IPS-18c (cell line): ENCODE measurements around the gene STIM2.
"Not testable (repeated sequence)": the region's sequence is repeated elsewhere in the genome, so short reads cannot be mapped to it uniquely, and the experiment has no call there.

ENCODE experiments used
- H3K4me3 ChIP-seq: 2 replicates; pipeline ENCODE4 v1.7.0; 2013; ENCODE audit warnings: low read depth, mild to moderate bottlenecking, low read length, moderate library complexity; ENCODE audit not compliant: insufficient read depth
- H3K9me3 ChIP-seq: one replicate; pipeline ENCODE4 v1.6.1; 2013; ENCODE audit warnings: mild to moderate bottlenecking, low read length, moderate library complexity; ENCODE audit not compliant: control insufficient read depth, insufficient read depth

Gene STIM2

DNA sequence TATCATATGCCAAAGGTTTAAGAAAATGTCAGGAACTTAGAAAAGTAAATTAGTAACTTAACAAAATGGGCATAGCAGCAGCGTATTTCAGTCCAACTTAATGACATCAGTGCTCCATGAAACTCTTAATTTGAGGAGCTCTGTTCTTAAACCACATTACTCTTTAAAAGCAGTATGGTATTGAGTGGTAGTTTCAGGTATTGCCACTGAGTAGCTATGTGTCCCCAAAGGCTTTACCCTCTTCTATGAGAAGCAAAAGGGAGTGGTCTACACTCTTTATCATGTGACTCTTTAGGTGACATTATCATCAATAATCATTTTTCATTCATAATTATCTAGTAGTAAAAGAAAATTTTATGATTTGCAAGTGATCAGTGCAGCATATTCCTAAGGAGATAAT lies 158.3 kb downstream of the STIM2 start:
- no peaks in the 10 kb centered on the region for H3K9me3 ChIP-seq
- H3K4me3 ChIP-seq: no peak overlapping the region

DNA sequence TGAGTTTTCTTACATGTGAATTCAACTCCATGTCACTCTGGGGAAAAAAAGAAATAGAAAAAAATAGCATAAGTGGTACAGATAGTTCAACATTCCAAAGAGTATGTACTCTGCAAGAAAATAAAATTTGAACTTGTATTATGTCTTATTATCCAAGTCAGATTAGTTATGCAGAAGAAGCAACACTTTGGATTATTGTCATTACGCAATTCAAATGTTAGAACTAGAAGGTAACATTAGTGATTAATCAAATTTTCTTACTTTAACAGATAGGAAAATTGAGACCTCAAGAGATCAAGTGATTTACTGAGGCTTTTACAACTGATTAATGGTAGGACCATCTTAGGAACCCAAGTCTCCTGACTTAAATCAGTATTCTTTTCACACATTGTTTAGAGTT lies 159.1 kb downstream of the STIM2 start:
- Histone ChIP-seq H3K9me3 (no peaks in the 10 kb centered on the region), H3K4me3 (no peak overlapping the region)

DNA sequence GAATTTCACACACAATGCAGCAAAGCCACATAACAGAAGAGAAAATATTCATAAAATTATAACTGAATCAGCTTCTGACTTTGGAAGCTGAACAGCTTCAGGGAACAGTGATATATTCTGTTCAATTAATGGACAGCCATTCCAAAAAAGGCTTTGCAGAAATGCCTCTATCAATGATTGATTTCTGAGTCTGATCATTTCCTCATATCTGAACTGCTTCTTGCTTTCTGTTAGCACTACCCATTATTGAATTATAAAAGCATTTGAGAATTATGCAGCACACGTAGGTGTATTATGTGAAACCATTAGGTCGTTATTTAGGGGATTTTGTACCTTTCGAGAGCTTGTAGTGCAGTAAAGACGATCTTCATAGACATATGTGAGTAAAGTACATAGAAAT lies 159.6 kb downstream of the STIM2 start:
- Histone ChIP-seq H3K4me3 (no peak overlapping the region), H3K9me3 (no peaks in the 10 kb centered on the region)

DNA sequence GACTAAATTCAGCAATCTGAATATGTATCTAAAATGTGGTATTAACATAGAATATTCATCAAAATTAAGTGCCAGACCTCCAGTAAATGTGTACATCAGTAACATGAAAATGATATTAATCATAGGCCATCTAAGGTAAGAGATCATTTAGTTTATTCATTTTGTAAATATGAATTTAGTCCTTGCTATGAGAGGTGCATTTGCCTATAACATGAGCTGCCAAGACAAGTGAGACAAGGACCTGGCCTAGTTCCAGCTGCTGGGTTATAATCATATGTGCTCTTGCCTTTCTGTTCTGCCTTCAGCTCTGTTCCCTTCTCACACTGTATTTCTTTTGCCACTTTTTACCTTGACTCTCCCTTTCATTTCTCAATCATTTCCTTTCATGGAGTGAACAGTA lies 160.0 kb downstream of the STIM2 start:
- no peak overlapping the region for H3K4me3 ChIP-seq

DNA sequence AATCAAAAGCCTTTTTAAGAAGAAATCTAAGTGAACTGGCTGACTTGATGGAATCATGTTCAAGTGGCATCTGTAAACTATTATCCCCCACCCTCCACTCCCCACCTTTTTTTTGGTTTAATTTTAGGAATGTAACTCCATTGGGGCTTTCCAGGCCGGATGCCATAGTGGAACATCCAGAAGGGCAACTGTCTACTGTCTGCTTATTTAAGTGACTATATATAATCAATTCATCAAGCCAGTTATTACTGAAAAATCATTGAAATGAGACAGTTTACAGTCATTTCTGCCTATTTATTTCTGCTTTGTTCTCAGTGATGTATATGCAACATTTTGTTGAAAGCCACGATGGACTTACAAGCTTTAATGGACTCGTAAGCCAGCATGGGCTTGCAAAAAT lies 162.3 kb downstream of the STIM2 start:
- H3K4me3 ChIP-seq: no peak overlapping the region
- H3K9me3 ChIP-seq: no peaks in the 10 kb centered on the region

More for the DNA sequence above, 160.0 kb downstream of the STIM2 start:
- no peaks in the 10 kb centered on the region for H3K9me3 ChIP-seq

DNA sequence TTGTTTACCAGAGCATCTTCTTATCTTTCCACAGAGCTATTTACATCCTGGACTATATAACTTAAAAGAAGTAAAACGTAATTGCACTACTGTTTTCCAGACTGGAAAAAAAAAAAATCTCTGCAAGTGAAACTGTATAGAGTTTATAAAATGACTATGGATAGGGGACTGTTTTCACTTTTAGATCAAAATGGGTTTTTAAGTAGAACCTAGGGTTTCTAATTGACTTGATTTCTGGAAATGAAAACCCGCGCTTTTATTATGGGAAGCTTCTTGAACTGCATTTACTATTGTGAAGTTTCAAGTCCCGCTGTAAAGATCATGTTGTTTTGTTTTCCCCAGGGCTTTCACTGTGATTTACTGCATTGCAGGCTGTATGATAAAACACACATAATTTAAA lies 162.7 kb downstream of the STIM2 start:
- Histone ChIP-seq H3K4me3 (no peak overlapping the region), H3K9me3 (no peaks in the 10 kb centered on the region)

DNA sequence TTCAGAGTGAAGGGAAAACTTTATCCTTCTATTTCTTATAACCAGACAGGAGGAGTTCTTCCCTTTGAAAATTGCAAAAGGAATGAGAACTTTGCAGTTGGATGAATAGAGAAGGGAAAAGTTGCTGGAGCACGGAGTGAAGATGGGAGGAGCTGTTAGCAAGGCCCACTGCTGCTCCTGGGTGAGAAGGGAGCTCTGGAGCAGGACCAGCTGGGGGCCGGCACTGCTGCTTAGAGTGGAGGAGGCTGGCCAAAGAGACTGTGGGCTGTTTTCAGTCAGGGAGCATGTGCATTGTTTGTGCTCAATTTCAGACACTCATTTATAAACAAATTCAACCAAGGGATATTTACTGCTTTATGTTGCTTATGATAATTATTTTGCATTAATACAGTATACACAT lies 164.2 kb downstream of the STIM2 start:
- Histone ChIP-seq H3K9me3 (no peaks in the 10 kb centered on the region), H3K4me3 (no peak overlapping the region)

DNA sequence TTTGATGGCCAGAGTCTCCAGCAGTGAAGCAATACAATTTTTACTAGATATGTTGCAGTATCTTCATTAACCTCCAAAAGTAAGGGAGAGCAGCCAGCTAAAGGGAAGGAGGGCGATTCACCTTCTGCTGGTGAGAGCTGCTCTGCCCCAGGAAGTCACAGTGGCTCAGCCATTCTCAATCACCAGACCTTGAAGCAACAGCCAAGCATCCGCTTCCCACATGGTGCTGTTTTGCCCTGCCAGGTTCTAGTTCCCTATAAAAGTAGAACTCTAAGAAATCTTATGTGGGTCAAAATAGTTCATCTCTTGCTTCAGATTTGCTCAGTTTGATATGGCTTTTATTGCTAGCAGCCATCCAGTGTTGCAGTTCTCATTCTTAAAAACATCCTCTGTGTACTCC lies 166.8 kb downstream of the STIM2 start:
- Histone ChIP-seq H3K4me3 (no peak overlapping the region), H3K9me3 (no peaks in the 10 kb centered on the region)

DNA sequence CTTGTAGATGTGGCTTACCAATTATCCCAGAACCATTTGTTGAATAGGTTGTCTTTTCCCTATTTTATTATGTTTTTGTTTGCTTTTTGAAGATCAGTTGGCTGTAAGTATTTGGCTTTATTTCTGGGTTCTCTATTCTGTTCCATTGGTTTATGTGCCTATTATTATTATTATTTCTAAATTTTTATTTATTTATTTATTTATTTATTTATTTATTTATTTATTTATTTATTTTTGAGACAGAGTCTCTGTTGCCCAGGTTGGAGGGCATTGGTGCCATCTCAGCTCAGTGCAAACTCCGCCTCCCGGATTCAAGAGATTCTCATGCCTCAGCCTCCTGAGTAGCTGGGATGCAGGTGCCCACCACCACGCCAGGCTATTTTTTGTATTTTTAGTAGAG lies 174.5 kb downstream of the STIM2 start:
- H3K4me3 ChIP-seq, H3K9me3 ChIP-seq: not testable (repeated sequence)

DNA sequence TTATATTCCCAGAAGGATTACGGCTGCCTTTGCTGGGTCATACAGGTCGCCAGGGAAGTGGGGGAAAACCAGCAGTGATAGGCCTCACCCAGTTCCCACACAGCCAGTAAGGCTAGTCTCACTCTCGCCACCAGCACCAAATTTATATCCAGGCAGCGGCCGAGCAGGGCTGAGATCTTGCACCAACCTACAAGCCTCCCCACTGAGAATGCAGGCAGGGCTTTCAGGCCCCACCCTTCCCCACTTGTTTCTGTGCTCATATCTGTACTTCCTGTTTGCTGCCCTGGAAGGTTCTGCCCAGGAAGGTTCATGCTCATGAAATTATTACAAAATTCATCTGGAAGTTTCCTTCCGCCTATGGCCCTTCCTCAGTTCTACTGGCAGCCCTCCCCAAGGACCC lies 179.7 kb downstream of the STIM2 start:
- no peaks in the 10 kb centered on the region for H3K9me3 ChIP-seq
- H3K4me3 ChIP-seq: no peak overlapping the region

DNA sequence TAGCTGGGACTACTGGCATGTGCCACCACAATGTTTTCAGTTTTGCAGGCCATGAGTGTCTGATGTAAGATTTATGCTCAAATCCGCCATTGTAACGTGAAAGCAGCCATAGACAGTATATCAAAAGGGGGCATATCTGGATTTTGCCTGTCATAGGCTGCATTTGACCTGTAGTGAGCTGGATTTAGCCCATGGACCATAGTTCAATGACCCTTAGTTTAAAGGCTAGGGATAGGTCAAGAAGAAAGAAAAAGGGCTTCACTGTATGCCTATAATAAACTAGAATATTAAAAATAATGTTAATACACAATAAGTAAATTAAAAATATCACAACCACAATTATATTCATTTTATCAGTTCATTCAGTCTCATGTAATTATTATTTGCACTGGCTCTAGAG lies 181.8 kb downstream of the STIM2 start:
- Histone ChIP-seq H3K9me3 (no peaks in the 10 kb centered on the region), H3K4me3 (no peak overlapping the region)

DNA sequence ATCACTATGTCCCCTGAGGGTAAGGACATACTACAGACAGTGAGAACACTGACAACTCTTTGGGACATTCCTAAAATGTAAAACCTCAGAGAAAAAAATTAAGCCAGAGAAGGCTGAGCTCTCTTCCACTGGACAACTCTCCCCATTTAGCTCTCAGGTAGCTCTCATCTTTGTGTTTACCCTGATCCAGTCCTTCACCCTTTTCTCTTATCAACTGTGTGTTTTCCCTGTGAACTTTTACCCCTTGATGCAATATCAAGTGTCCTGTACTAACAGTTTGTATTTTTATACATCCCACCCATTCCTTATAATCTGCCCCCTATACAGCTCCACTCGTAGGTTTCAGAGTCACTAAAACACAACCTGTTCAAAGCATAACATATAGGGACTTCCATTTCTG lies 182.6 kb downstream of the STIM2 start:
- Histone ChIP-seq H3K4me3 (no peak overlapping the region), H3K9me3 (no peaks in the 10 kb centered on the region)

DNA sequence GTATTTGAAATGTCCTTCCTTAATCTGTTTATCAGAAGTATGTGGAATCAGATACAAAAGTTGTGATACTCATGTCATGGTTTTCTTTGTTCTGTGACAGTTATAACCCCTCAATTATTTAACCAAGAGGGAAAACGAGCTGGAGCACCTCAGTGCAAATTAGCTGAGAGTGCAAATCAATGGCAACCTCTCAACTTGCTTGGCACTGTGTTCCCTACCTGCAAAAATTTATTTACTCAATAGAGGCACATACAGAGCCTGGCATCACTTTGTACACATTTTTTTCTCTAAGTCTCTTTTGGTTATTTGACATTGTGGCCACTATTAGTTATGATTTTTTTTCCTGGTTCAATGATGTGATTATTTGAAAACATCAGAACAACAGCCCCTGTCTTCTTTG lies 186.2 kb downstream of the STIM2 start:
- H3K9me3 ChIP-seq: no peaks in the 10 kb centered on the region
- H3K4me3 ChIP-seq: no peak overlapping the region

DNA sequence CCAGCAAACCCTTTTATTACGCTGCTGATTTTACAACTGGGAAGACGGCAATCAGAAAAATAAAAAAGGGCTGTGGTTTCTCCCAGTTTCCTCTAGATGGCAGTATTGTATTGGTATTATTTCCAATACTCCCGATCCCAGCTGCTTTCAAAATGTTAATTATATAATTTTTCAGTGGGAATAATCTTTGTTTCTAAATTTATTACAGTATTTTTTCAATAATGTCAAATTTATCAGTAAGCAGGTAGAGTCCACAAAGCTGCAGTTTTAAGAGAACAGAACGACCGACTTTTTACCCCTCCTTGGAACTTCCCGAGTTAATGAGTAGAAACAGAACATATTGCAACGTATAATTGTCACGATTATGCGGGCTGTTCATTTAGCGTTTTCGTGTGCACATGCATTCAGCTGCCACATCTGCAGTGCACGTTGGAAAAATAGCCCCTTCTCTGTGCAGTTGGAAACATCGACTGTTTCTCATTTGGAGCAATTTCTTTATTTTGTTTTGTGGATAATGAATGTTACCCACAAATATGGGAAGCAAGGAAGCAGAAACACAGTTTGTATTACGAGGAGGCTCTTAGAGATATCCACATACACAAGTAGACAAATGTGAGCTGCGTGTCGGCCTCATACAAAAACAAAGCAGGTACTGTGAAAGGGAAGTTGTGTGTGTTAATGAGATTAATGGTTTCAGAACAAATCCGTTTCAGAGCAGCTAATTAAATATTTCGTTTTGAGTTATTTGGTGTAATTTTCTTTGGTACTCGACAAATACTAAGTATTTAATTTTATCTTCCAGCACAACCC lies 188.0 kb downstream of the STIM2 start:
- Histone ChIP-seq H3K9me3 (no peaks in the 10 kb centered on the region), H3K4me3 (no peak overlapping the region)

DNA sequence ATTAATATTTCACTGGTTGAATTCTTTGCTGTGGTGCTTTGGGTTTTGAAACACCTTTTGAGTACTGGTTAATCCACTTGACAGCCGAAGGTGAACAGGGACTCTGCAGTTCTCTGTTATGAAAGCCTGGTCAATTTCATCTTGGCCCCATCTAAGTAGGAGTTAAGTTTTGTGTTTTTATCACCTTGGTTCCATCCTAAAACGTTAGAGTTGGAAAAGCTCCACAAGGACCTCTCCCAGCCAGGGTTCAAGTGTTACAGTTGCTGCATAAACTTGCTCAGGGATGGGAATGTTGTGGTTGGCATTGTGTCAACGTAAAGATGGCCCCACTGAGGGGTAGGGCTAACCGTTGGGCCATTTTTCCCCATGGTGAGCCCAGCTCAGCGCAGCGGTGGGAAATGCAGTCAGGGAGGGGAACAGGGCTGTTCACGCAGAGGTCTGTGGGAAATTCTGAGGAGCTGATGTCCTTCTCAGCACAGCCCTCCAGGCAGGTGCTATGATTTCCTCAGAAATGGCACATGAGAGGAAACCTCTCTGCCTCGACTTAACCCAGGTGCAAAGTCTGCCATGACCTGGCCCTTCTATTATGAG lies 188.7 kb downstream of the STIM2 start:
- no peaks in the 10 kb centered on the region for H3K9me3 ChIP-seq
- no peak overlapping the region for H3K4me3 ChIP-seq

DNA sequence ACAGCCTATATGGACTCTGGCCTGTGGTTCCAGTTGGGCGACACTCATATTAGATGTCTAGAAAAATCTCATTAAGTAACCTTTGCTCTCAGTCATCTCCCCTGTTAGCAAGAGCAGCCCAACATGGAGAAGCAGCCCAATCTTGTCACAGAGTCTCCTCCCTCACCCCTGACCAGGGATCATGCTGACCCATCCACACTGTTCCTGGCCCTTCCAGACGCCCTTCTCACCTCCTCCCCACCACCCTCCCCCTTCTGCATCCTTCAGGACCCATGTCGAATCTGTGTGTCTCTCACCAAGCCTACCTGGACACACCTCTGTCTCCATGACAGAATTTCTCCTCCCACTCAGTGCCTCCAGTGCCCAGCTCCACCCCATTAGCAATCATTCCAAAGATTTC lies 190.1 kb downstream of the STIM2 start:
- no peaks in the 10 kb centered on the region for H3K9me3 ChIP-seq
- H3K4me3 ChIP-seq: no peak overlapping the region

DNA sequence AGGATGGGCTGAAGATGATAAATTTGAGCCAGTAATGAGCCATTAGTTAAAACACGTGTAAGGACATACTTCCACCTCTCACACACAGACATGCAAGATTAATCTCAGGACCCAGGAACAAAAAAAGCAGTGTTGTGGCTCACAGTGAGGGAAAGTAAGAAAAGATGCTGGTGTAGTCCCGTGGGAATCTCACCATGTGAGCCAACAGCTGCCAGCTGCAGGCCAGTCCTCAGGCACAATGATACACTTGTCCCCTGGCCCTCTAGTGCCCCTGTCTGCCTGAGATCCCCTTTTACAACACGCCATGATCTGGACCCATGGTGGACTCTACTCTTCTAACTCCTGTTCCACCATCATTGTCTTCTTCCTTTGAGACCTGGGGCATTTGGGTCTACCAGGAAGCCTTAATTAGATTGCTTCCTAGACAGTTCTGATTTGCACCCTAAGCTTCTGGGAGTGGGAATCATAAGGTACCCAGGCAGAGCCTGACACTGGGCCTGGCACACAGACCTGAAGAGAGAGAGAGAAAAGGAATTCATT lies 194.7 kb downstream of the STIM2 start:
- Histone ChIP-seq H3K9me3 (no peaks in the 10 kb centered on the region), H3K4me3 (no peak overlapping the region)

DNA sequence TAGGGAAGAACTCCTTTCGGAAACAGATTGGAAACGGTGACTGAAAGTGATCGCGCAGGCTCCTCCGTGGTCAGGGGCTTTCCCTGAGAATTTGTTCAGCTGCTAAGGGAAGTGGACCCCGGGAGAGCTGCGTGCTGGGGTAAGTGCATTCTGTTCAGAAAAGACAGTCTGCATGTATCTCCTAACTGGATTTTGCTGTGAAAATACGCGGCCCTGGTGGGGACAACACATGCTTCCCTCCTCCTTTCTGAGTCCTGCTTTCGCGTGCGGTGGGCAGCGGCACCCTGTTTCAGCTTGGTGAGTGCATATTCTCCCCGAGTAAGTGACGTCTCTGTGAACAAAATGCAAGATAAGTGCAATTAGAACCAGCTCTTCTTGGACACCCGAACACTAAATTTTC lies 195.6 kb downstream of the STIM2 start:
- no peak overlapping the region for H3K4me3 ChIP-seq

DNA sequence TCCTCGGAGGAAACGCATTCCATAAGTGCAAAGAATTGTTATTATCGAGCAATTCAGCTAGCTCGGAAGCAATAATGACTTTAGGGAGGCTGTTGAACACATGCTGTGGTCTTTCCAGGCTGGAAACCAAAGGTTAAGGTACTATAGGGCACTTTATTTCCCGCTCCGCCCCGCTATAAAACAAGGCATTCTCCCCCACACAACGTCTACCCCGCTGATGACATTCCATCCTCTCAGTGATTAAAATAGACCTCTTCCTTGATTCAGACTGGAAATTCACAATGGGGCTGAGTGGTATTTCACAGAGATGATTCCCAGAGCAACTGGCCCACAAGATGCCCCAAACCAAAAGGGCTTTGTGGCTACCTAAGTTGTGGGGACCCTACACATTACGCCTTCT lies 196.4 kb downstream of the STIM2 start:
- no peaks in the 10 kb centered on the region for H3K9me3 ChIP-seq

More for the DNA sequence above, 195.6 kb downstream of the STIM2 start:
- no peaks in the 10 kb centered on the region for H3K9me3 ChIP-seq

More for the DNA sequence above, 196.4 kb downstream of the STIM2 start:
- H3K4me3 ChIP-seq: no peak overlapping the region
